Esophagus mucosa (tissue), 1 donor: ENCODE results near the gene SHROOM2. TPM values are rescaled to one million over a fixed set of nuclear protein-coding genes. Genes with fewer than 3 reads are reported as not detected.
"Not testable (repeated sequence)": the region's sequence is repeated elsewhere in the genome, so short reads cannot be mapped to it uniquely, and the experiment has no call there.

Source experiments
- ATAC-seq: fragments of 200-7000 bp; cut with Tn5 transposase; one replicate; pipeline ENCODE4 v1.9.1; 2020
- total RNA-seq: library from RNA; stranded (reverse); gene quantifications from one replicate; pipeline ENCODE4 v1.2.4, GENCODE V29; 2023
- donor health status: DM: yes; HTN: yes; CAD: no.

The SHROOM2 gene
- total RNA-seq, 1 donor from 2014 or later = 7.7 TPM

DNA sequence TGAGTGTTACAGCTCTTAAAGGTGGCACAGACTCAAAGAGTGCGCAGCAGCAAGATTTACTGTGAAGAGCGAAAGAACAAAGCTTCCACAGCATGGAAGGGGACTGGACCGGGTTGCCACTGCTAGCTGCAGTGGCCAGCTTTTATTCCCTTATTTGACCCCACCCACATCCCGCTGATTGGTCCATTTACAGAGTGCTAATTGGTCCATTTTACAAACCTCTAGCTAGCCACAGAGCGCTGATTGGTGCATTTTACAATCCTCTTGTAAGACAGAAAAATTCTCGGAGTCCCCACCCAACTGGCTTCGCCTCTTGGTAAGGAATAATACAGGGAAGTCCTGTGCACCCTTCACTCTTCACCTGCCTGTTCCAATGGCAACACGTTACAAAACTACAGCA, 1.9 kb upstream of the SHROOM2 start:
- no peak for ATAC-seq

DNA sequence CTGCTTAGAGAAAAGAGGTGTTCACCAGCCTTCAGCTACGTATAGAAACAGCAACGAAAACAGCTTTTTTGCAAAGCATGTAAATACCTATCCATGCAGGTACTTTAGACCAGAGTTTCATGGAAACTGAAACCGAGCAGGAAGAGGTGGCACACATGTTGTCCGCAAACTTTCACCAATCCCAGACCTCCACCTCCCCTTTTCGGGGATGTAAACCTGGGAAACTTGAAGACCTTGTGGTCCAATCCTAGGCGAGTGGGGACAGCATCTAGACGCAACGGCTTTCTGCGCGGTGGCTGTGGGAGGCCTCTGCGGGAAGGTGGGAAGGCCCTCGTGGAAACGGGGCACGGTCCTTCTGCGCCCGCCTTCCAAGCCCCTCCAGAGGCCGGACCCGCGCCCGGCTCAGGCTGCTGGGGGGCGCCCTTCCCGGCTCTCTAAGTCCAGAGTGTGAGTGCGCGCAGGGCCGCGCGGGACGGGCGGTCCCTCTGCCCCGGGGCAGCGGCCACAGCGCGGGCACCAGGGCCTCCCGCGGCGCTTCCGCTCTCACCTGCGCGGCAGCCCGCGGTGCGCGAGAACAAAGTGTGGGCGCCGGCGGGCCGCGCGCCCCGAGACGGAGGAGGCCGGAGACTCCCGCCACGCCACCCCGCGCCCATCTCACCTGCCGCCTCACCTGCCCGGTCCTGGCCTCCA, 830 bp upstream of the SHROOM2 start:
- ATAC-seq = peak; percentile 21

DNA sequence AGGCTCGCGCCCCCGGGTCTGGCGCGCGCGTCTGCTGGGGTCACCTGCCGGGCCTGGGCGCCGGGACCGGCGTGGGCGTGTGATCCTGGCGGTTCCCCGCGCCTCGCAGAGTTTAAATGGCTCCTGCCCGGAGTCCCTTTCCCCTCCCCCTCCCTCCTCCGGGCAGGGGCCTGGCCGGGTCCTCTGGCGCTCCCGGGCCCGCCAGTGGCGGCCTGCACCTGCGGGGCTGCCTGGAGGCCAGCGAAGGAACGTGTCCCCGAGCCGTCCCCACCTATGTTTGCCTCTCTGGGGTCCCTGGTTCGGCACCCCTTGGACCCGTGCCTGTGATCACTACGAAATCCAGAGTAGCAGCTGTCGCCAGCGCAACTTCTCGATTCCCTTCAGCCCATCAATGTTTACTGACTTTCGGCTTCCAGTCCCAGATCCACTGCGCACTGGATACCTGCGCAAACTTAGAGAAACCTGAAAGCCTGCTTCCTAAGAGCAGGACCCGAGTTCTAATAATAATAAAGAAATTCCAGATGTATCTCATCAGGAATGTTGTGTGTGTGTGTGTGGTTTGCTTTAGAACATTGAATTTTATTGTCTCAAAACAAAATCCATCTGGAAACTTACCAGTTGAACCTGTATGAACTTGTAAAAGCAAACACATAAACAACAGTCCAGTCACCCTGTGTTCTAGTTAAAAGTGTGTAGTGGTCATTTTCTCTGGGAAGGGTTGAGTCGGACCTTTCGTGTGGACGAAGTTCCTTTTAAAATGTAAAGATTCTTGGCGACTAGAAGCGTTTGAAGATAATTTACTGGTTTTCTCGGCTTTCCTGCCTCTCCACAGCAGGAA, 788 bp downstream of the SHROOM2 start:
- ATAC-seq = peak; percentile 10

DNA sequence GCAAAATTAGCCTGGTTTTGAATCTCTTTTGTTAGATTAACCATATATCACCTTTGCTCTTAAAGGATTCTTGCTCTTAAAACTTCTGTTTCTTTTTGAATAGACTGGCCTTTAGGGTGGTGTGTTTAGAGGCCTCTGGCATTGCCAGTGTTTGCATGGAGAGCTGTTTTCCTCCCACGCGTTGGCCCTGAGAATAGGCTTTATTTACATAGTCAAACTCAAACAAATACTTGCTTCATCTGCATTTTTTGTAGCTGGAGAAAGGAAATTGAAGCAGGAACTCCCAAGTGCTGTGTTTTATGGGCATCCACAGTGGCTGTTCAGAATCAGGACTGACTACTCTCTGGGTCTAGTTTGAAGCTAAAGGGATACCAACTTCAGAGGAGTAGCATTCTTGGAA, 2.7 kb downstream of the SHROOM2 start:
- no peak for ATAC-seq

DNA sequence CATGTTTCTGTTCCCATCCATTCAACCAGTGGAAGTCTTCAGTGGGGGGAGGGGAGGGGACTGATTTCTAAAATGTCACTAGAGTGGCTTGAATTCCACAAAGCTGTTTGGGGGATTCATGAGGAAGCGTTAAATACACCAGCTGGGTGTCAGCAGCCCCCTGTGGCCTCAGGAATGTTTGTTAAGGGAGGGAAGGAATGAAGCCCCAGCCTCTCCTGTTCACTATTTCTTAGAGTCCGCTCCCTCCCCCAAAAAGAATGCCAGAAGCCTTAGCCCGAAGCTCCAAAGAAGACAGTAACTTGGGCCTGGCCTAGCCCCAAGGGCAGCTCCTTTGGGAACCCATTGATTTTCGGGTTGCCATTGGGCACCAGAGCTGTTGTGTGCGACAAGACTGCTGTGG, 3.3 kb downstream of the SHROOM2 start:
- ATAC-seq = no peak

DNA sequence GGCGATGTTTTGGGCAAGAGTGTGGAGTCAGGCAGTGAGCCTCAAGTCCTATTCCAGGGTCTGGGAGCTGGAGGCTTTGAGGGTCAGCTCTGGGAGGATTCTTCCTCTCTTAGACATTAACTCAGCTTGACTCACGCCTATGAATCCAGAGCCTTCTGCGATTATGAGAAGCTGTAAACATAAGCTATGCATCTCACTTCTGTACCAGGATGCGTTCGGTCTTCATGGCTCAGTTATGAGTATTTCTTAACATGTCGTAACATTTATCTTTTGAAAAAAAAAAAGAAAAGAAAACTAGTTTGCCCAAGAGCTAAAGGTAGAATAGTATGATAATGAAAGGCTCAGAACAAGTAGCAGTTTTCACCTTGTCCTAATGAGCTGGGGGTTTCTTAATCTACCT, 4.6 kb downstream of the SHROOM2 start:
- peak; percentile 50 for ATAC-seq

DNA sequence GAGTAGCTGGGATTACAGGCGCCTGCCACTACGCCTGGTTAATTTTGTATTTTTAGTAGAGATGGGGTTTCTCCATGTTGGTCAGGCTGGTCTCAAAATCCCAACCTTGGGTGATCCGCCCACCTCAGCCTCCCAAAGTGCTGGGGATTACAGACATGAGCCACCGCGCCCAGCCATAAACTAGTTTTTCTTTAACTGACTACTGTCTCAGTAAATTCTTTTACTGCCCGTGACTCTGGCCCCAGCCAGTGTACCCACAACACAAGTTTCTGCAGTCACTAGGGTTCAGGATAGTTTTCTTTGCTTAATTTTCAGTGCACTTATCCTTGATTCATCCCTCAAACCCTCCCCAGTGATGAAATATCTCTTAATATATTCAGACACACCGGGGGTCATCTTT, 8.3 kb downstream of the SHROOM2 start:
- ATAC-seq = no peak

DNA sequence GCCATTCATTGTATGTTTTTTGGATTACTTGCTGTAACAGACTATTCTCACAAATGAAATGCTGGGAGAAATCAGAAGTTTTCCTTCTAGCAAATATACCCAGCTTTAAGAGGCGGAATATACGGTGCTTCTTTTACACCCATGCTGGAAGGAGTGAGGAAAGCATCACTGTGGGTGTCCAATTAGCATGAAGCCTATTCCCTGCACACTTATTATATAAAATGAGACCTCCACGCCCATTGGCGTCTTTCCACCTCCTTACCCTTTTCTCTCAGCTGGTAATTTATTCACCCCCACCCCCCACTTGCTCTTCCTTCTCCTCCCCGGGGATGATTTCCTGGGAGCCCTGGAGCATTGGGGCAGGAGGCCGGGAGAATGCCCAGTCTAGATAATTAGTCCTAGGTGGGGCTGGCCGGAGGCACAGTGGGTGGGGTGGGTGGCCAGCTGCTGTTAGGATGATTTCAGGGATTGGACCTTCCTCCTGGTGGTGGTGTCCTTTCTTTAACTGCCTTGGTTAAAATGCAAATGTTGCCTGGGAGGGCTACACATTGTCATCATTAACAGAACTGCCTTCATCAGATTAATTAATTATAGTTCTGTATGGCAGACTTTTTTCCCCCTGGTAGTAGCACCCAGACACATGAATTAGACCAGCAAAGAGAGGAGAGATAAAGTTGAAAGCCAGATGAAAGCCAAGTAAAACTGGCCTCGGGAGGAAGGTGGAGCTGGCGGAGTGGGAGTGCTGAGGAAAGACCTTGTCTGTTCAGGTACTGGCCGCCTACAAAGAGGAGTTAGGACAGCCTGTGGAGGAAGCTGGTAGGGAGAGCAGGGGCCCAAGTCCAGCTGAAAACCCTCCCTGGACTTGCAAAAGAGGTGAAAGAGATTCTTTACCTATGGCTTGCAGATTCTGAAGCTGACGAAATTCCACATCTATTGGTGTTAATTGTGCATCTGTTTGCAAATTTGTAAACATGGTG, 11.4 kb downstream of the SHROOM2 start:
- no peak for ATAC-seq

DNA sequence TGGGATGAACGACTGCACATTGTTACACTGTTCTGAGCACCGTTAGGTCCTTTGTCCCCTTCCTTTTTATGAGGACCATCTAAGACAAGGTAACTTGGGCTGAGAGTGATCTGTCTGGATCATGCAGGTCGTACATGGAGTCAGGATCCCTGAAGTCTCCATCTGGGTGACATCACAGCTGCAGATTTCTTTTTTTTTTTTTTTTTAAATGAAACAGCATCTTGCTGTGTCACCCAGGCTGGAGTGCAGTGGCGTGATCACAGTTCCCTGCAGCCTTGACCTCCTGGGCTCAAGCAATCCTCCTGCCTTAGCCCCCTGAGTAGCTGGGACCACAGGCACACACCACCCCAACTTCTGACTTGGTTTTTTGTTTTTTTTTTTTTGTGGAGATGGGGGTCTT, 16.5 kb downstream of the SHROOM2 start:
- ATAC-seq = no peak

DNA sequence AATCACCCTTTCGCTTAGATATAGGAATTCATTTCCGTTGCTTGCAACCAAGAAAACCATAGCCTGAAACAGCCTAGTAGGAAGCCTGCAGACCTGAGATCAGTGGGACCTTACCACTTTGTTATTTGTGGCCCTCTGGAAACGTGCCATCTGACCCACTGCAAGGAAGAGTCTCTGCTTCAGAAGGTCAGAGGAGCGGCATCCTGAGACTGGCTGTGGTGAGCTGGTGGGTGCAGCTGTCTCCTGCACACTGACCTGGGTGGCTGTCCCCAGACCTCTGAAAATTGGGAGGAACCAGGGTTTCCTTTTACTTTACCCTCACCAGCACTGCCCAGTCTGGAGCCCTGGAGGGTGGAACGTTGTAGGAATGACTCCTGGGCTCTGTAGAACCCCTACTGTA, 18.2 kb downstream of the SHROOM2 start:
- no peak for ATAC-seq

DNA sequence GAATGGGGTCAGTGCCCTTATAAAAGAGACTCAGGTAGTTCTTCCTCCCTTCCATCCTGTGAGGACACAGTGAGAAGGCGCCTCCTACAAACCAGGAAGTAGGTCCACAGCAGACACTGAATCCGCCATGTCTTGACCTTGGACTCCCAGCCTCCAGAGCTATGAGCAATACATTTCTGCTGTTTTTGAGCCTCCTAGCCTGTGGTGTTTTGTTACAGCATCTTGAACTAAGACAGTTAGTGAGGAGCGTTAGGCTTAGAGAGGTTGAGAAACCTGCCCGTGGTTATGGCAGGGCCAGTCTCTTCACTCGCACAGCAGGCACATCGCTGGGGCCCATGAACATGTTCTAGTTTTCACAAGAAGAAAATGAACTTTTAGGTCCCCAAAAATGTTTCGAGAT, 19.7 kb downstream of the SHROOM2 start:
- ATAC-seq = no peak

DNA sequence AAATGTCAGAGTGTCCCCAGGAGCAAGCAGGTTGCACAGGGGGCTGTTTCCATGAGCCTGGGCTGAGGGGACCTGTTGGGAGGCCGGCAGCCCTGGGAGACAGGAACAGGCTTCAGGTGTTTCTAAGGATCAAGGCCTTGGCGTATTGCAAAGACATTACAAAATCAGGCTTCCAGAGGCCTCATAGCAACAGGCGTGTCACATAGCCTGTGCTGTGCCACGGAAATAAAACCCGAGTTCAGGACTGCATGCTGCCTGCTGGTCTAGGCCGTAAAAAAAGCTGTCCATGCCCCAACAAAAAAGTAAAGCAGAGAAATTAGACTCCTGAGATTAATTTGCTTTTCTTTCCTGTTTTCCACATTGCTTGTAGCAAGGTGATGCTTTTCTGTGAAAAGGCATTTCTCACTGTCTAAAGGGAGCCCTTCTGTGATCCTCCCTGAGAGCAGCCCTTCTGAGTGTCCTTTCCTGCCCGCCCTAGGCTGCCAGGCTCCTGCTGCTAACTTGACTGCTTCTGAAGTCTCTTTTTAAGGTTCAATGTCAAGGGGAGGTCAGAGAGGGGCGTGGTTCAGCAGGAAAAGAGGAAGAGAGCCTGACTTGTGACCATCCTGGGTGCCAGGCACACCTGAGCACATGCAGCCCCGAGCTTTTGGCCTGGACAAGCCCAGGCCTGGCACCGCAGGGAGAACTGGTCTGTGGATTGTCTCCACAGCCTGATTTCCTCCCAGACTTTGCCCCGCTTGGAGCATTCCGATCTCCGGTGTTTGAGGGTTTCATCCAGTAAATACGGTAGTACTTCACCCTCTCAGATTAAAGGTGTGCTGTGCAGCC, 21.3 kb downstream of the SHROOM2 start:
- peak; percentile 91 for ATAC-seq

DNA sequence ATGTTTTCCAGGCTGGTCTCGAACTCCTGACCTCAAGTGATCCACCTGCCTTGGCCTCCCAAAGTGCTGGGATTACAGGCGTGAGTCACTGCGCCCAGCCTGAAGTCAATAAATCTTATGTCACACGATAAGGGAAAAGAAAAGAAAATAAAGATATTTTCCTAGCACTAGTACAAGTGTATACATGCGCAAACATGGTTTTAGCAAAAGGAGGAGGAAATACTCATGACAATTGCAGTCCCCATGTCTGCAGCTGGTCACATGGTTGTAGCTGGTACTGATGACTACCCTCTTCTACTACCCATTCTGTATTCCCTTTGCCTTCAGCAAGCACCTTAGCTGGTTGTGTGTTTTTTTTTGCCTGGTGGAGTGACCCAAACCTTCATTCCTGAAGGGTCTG, 23.6 kb downstream of the SHROOM2 start:
- peak; percentile 41 for ATAC-seq

DNA sequence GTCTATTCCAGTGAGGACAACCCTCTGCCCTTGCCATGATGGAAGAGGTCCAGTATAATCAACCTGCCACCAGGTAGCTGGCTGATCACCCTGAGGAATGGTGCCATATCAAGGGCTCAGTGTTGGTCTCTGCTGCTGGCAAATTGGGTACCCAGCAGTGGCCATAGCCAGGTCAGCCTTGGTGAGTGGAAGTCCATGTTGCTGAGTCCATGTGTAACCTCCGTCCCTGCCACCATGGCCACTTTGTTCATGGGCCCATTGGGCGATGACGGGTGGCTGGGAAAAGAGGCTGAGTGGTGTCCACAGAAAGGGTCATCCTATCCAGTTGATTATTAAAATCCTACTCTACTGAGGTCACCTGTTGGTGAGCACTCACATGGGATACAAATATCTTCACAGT, 24.9 kb downstream of the SHROOM2 start:
- not testable (repeated sequence) for ATAC-seq

DNA sequence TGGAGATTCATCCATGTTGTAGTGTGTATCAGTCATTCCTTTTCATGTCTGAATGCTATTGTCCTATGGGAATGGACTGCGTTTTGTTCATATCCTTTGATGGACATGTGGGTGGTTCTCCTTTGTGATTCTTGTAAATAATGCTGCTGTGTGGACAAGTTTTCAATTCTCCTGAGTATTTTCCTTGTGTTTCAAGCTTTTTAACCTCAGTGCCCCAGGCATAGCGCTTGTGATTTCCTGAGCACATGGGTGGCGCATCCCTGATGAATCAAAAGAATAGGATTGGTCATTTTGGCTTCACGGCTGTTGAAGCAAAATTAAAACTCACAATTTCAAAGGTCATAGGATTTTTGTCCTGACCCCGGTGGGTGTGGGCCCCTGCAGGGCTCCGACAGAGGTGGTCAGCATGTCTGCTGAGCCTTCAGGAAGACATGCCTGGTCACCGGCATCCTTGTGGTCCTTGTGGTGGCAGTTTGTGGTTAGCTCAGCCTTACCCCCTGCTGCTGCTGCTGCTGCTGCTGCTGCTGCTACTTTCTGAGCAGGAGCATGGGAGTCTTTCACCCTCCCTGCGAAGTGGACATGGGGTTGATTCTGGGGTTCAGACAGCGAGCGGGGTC, 30.0 kb downstream of the SHROOM2 start:
- no peak for ATAC-seq

DNA sequence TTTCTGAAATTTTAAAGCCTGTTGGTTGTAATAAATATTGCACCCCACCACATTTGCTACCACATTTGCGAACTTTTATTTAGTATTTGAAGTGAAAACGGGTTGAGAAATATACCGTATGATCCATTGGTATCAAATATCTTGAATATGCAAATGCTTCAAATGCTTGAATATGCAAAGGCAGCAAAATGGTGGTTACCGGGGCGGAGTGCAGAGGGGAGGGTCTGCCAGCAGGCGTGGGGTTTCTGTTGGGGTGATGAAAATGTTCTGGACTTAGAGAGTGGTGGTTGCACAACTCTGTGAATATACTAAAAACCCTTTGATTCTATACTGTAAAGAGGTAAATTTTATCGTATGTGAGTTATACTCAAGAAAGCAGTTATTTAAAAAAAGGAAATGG, 35.3 kb downstream of the SHROOM2 start:
- ATAC-seq = no peak

DNA sequence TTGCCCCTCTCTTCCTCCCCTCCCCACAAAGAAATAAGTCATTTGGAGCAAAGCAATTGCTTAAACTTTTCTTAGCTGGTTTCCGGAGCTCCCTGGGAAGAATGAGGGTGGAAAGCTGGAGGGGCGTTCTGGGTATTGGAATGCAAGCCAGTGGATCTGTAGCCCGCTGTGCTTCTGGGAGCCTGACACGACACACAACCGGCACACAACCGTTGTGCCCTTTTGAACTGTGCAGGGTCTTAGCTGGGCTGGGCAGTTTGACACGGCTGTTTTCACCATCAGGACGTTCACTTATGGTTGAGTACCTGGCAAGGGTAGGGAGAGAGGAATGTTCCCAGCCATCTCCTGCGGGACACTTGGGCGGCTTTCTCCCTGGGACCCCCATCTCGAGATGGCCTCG, 38.3 kb downstream of the SHROOM2 start:
- ATAC-seq = no peak

DNA sequence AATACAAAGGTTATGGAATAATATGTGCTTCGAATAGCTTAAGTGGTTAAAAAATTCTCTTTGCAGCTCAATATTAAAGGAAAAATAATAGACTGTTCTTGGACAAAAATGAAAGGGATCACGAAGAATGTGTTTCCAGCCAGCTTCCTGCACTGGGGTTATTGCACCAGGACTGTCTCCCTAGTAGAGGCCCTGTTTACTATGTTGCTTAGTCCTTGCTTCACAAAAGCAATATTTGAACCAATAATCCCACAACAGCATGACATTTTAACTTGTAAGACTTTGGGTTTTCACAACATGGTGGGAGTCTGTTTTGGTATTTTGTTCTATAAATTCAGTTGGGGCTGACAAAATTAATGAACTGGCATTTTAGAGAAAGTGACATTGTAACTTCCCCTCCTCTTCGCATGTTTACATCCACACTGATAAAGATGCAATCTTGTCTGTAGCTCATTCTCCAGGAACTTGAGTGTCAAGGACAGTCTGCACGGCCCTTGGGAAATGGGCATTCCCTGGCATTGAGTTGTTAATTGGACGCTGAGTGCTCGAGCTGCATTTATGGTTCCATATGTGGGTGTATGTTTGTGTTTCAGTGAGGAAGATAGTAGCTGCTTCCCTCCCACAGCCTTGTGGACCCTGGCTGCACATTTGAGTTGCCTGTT, 39.0 kb downstream of the SHROOM2 start:
- ATAC-seq = no peak

DNA sequence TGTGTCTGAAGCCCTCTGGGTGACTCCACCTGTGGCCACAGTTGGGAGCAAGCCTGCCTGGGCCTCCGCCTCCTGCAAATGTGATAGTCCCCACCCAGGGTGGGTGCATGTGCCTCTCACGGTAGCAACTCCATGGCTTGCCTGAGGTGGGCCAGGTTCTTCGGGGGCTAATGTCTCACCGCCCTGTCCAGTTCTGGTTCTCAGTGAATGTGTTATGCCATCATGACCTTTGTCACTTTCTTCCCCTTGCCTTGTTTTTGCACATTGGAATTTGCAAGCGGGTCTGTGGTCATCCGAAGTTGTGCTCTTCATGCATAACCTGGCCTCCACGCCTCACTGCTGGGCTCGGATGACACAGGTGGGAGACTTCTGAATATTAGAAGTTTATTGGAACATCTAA, 39.7 kb downstream of the SHROOM2 start:
- no peak for ATAC-seq

DNA sequence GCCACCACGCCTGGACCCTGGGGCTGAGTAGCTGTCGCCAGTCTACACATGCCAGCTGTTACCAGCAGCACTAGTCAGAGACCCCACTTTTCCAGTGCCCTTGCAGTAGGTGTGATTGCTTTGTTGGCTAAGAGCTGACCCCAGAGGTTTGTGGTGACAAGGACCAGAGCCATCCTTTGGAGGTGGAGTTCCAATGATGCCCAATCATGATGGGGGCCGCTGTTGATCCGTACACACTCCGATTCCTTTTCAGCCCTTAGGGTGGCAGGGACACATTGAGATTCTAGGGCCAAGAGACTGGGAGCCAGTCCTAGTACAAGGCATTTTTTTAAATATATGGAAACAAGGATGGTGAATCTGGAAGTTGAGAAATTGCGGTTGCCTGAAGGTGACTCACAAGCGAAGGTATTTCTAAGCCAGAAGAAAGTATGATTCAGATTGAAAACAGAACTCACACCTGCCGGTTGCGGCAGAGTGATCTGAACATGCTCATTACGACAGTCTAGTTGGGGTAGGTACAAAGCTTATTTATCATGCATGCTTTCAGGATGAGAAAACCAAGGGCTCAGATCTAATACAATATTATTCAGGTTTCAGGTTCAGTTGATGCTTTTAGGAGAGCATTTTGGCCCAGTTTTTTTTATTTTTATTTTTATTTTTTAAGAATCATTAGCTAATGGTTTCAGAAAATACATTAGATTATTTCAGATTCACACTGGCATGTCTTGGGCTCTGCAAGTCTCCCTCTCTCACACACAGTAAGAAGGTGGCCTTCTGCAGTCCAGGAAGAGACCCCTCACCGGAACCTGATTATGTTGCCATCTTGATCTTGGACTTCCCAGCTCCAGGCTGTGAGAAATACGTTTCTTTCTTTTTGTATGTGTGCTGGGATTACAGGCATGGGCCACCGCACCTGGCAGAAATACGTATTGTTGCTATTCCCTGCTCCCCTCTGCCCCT, 43.4 kb downstream of the SHROOM2 start:
- peak; percentile 89 for ATAC-seq
